Right kidney (tissue), 1 donor: ENCODE measurements around the gene MMP20.

Experiments
- DNase-seq: peaks from one replicate; pipeline ENCODE4 v3.0.0-alpha.2; 2016

Gene MMP20

DNA sequence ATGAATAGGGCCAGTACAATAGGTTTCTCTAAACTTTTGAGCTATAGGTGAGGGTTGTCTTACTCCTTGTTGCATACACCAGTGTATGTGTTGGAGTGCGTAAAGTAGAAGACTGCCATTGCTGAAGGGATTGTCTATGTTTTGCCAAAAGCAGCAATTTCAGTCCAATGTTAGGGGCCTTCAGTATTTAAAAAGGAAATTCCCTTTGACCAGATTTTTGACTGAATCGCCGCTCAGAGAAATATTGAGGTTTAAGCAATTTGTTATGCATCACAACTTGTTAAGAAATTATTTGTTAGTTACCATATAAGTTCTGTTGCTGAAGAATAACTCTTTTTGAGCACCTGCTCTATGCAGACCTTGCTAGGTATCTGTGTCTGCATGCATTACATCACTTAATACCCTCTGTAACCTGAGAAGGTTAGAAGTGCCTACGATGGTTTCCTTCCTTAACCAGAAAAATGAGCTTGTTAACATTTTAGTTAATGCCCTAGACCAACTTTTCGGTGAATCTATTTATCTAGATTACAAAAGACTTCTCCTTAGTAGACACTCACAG, 33.9 kb downstream of the MMP20 start:
- DNase-seq = no peak

DNA sequence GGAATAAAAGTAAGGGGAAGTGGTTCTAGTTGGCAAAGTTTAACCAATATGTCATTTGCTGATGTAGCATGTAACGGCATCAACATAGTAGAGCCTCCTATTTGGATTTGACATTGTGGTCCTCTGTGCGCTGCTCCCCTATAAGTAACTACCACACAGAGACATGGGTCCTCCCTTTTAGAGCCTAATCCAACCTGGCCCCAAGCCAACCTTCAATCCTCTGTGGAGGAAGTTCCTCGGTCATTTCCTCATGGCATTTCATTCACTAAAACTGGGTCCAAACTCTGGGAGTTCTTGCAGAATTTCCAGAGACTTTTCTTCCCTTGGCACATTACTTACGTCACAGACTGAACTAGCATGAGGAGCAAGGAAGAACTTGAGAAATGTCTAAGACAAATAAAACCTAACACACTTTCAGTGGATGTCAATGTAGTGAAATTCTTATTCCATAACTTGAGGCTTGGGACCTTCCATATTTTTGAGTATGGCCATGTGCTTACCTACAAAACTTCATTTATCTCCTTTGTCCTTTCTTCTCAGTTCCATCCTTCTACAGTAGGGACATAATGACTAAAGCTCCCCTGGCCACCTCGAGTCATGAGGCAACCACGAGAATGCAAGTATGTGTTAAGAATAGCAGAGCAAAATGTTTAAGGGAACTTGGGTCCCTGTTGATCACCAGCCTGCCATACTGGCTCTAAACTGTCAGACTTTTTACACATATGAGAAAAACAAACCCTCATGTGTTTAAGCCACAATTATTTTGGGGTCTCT, 34.7 kb downstream of the MMP20 start:
- DNase-seq = no peak

DNA sequence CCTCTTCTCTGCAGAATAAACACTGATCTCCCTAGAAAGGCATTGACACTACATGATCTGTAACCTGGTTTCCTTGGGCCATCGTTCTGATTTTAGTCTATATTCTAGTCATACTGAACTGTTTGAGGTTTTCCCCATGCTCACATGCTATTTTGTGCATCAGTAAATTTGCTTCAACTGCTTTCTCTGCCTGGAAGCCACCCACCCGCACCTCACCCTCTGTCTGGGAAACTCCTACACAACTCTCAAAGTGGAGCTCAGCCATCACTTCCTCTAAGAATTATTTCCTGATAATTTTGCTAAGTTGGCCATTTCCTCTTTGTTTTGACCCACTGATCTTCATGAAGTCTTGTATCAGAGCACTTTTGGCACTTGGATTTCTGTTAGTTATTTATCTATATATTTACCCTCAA, 36.1 kb downstream of the MMP20 start:
- DNase-seq = no peak

DNA sequence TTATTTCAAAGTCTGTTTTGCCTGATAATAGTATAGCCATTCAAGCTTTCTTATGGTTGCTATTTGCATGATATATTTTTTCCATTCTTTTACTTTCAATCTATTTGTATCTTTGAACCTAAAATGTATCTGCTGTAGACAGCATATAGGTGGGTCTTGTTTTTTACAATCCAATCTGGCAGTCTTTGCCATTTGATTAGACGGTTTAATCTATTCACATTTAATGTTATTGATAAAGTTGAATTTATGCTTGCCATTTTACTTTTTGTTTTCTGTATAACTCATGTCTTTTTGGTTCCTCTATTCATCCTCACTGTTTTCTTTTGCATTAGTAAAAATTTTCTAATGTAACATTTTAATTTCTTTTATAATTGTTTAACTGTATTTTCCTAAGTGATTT, 37.4 kb downstream of the MMP20 start:
- DNase-seq = no peak

DNA sequence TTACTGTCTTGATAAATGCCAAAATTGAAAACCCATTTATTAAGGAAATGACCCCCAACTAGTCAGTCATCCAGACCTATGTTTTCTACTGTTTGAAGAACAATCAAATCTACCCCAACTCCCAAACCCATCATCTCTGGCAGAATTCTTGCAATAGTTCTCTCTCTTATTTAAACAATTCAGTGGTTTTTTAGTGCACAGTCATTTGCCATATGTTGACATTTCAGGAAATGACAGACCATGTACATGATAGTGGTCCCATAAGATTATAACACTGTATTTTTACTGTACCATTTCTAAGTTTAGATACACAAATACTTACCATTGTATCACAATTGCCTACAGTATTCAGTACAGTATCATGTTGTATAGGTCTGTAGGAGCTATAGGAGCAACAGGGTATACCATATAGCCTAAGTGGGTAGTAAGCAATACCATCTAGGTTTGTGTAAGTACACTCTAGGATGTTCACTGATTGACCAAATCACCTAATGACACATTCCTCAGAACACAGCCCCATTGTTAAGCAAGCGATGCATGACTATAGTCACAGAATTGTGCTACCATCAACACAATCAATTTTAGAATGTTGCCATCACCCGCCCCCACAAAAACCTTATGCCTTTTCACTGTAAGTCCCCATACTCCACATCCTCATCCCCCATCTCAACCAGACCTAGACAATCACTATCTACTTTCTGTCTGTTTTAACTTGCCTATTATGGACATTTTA, 41.8 kb downstream of the MMP20 start:
- no peak for DNase-seq

DNA sequence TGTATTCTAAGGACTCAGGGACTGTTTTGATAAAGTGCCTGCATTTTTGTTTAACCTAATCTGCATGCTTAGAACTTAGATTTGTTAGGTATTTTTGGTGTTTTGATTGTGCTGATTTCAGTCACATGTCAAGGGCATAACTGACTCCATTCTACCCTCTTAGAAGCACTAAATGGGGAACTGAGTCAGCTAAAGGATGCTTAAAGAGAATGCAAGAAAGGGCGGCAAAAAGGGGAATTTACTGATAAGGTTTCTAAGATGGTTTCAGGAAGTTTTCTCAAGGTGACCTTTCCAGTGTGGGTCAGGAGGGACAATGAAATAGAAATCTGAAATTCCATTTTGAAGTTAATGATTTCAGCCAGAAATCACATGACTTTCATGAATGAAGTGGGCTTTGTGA, 43.0 kb downstream of the MMP20 start:
- no peak for DNase-seq

DNA sequence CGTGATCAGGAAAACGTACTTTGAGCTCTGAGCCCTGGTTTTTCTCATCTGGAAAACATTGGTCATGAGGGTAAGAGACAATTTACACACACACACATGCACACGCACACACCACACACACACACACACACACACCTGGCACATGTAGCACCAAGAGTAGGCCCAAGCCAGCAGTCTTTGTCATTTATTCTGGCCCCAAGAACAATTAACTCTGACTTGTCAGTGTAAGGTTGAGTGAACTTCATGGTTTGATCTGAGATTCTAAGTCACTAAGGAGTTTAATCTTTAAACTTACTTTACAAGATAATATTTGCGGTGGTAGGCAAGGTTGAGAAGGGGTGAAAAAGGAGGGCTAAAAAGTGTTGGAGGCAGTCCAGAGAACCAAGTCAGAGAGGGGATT, 44.1 kb downstream of the MMP20 start:
- DNase-seq = peak; percentile 13

DNA sequence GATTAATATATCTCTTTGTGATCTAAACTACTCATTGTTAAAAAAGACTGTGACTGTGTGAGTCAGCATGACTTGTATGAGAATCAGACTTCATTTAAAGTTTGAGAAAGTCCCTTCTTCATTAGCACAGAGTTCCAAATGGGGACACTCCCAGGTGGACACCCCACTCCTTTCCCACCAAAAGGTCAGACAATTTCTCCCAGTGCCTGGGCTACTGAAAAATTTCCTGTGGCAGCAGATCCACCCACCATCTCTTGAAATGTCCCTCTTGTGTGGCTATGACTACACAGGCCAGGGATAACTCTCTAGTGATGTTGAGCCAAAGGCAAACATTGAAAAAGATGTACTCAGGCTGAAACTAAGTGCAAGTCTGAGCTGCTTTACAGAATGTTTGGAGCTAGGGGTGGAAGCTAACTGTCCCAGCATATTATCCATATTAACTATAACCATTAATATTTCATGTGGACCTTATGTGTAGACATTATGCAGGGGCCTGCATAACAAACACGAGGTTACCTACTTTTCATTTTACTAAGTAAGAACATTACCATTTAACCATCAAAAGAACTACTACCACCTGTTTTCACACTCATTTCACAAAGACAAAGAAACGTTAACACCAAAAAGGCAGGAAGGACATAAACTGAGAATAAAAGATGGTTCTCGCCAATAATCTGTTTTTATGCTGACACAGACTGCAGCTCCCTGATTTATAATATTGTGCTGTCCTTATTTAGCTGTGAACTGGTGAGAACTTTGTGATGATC, 44.8 kb downstream of the MMP20 start:
- no peak for DNase-seq

DNA sequence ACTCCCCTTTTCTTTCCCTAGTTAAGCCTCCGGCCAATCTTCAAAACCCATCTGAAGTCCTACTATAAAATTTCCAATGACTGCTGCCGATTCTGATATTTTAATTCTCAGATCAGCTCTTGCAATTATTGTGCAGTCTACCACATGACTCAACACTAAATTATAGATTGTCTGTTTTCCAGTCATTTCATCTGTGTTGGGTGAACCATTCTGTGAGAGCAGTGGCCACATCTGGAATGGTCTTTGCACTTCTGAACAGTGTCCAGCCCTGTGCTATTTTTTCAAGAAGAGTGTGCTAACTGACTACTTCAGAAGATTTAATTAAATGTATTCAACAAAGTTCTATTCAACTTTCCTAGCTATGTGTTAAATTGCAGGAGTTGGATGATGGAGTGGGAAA, 47.4 kb downstream of the MMP20 start:
- no peak for DNase-seq

DNA sequence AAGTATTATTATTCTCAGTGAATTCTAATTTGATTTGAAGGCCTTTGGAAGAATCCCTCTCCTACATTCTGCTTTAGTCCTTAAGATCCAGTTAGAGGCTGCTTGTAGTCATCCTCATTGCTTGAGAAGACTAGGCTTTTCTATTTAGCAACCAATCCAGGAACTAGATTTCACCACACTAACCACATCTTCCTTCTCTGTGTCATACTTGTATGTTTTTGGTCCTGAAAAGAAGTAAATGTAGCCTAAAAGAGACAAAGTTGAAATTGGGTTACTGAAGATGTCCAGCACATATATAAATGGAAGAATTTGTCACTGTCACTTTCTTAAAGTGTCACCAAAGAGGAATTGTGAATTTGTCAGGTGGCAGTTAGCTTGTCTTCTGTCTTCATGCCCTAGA, 48.0 kb downstream of the MMP20 start:
- DNase-seq = no peak

DNA sequence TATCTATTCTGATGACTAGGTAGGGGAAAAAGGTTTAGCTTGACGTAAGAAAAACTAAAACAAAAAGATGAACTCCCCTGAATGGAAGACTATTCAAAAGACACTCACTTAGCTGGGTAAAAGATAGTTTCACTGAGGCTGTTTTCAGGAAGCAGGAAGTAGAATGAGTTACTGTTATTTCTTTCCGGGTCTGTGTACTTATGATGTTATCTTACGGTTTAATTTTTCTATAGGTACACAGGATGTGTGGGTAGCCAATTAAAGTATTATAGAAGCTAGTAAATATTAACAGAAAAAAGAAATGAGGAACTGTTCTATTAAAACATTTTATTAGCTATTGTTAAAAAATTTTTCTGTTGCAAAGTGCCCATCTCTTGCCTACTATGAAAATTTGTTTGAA, 48.8 kb downstream of the MMP20 start:
- no peak for DNase-seq

DNA sequence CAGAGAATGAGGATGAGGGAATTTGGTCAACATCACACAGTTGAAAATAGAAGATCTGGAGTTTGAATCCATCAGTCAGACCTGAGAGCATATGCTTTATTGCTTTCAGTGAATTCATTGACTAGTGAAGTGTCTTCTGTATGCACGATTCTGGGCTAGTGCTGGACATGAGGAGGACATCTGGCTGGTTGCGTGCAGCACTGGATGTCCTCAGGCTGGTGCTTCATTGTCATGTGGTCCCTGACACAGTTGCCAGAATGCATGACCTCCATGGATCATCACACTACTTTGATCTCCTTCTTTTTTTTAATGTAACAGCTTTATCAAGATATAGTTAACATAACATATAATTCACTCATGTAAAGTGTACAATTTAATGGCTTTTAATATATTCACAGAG, 50.1 kb downstream of the MMP20 start:
- DNase-seq = no peak

DNA sequence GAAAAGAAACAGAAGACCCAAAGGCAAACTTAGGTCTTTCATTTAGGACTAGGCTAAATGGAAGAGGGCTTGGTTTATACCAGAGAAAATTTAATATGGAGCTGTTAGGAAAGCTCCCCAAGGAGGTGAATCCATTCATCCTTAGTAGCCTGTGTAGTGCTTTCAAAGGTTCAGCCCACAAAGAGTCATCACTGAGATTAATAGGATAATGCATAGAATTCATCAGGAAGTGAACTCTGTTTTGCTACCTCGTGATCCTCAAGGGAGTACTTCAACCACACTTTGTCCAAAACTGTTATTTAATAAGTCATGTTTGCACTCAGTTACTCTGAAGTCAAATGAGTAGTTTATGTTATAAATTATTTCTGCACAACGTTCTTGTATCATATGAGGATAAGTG, 51.3 kb downstream of the MMP20 start:
- DNase-seq = no peak

DNA sequence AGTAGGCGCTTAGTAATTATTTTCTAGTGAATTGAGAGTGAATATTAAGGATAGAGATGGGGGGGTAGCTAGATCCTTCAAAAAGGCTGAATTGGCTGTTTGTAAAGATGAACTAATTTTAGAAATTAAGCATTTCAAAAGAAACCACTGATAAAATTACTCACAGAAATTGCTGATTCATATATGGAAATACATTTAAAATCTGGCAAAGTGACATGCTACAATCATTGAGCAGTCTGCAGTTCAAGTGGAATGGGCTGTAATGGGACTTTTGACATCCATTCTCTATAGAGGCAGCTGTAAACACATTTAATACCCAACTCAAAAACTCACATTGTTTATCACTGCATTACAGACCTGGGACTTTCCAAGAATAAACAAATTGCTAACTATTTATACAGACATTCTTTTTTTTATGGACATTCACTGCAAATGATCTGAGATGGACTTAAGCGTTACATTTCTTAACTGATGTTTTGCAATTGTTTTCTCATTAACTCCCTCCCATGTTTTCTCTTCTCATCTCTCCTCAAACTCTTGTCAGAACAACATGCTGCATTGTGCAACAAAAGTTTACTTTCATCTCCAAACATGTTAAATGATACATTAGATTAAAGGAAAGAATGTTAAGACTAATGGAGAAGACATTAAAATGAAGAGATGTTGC, 52.4 kb downstream of the MMP20 start:
- no peak for DNase-seq

DNA sequence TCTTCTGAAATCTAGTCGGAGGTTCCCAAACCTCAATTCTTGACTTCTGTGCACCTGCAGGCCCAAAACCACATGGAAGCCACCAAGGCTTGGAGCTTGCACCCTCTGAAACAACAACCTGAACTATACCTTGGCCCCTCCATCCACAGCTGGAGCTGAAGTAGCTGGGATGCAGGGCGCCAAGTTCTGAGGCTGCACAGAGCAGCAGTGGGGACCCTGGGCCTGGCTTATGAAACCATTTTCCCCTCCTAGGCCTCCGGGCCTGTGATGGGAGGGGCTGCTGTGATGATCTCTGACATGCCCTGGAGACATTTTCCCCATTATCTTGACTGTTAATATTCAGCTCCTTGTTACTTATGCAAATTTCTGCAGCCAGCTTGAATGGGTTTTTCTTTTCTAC, 56.3 kb downstream of the MMP20 start:
- no peak for DNase-seq

DNA sequence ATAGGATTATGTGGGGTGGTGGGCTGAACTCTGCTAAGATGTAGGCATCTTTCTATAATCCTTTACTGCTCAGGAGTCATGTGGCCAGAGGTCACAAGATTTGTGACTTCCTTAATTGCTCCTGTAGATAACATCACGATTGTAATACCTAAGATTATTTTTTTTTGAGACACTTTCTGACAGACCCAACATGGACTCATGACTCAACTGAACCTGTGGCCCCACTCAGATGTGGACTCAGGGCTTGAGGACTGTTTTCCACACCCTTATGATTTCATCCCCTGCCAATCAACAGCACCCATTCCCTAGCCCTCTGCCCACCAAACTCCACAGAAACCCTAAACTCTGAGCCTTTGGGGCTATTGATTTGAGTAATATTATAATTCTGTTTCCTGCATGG, 59.0 kb downstream of the MMP20 start:
- no peak for DNase-seq

DNA sequence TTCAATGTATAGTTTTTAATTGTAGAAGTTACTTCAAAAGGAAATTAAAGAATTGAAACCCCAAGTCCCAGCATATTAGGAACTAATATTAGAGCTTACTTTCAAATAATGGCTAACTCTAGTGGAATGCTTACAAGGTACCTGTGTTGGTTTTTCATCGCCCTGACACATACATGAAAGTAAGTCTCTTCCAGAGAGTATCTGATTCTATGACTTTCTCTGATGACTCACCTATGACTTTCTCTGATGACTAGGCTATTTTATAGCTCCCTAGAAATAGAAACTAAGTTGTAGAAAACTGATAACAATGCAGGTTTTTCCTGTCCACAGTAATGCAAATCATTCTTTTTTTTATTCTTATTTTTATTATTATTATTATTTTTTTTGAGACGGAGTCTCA, 61.0 kb downstream of the MMP20 start:
- no peak for DNase-seq

DNA sequence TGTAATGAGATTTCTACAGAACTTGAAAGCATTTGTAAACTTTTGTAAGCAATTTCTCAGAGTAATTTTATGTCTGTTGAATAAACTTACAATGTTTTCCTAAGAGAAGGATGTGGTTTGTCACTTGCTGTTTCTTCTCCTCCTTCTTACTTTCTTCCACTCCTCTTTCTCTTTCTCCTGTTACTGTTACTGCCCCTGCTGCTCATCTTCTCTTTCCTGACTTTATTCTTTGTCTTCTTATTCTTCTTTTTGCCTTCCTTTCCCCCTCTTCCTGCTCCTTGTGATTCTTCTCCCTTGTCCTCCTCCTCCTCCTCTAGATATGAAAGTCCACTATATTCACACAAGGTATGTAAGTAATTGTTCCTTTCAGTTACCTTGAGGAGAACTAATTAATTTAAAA, 63.5 kb downstream of the MMP20 start:
- no peak for DNase-seq

DNA sequence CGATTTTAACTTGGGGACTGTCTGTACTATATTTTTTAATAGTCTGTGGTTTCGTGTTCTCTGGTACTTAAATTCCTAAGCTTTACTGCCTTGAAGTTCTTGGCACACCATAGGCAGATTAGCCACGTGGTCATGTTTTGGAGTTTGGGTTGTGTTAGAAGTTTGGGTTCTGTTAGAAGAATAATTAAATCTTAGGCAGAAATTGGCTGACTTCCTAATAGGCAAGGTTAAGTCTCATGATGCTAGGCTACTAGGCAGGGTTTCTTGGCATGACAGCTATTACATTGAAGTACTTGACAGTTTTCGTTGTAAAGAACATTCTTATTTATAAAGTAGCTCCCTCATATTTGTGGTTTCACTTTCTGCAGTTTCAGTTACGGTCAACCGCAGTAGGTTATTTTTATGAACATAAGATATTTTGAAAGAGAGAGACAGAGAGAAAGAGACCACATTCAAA, 64.5 kb downstream of the MMP20 start:
- DNase-seq = no peak

DNA sequence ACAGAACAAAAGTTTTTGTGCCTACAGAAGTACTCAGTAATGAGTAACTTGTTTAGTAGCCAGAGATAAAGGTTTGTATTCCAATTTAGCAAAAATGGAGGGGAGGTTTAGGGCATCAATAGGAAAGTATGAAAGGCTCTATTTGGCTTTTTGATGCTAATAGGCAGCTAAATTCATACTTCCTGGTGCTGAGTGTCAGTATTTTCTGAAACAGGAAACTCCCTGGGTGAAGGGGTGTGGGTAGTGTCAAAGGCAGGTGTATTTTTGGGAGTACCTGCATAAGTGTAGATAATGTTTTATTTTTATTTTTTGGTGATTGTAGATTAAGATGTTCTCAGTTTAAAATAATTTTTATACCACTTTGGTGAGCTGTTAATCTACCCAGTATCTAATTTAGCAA, 65.3 kb downstream of the MMP20 start:
- DNase-seq = no peak

DNA sequence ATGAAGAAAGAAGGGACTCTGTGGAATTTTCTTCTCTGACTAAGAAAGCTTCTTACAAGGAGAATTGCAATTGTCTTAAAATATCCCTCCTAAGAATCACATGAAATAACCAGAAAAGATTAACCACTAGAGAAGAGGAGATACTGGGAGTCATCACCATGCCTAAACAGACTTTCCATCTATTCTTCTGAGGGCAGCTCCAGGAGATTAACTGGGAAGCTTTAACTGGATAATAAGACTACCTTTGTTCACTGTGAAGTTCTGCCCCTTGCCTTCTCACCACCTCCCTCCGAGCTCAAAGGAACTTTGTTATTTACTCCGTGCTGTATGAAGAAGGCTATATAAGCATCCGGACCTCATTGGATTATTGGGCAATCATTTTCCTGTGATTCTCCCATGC, 70.0 kb downstream of the MMP20 start:
- DNase-seq = no peak

DNA sequence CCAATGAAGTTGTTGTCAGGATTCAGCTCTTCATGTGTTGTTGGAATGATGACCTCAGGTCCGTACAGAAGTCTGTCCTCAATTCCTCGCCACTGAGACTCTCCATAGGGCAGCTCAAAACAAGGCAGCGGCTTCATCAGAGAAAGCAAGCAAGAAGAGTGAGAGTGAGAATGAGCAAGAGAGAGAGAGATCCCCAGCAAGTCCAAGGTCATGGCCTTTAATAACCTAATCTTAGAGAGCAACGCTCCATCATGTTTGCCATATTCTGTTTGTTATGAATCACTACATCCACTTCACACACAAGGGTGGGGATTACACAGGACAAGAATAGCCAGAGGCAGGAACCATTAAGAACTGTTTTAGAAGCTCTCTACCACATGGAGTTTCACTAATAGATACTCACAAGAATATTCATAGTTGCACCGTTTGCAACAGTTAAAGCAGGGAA, 71.3 kb downstream of the MMP20 start:
- no peak for DNase-seq
